Osteoblast (primary cell): ENCODE measurements around the gene TMEM181. TPM values are rescaled to one million over a fixed set of nuclear protein-coding genes. Genes with fewer than 3 reads are reported as not detected.

Experiments used
- DNase-seq: peaks from one replicate; pipeline ENCODE4 v3.0.0; 2011; ENCODE audit warnings: low spot score, mixed read lengths; ENCODE audit not compliant: insufficient read length; ENCODE audit errors: missing footprints
- H2AFZ ChIP-seq: 2 replicates; pipeline ENCODE4 v1.6.0; 2011; ENCODE audit warnings: mild to moderate bottlenecking, low read length
- H3K27ac ChIP-seq: 2 replicates; pipeline ENCODE4 v1.5.1; 2011; ENCODE audit warnings: mild to moderate bottlenecking, low read depth, low read length, moderate library complexity
- H3K27me3 ChIP-seq: 2 replicates; pipeline ENCODE4 v1.6.0; 2012; ENCODE audit warnings: mild to moderate bottlenecking, control low read depth, inconsistent platforms, low read length, moderate library complexity; ENCODE audit not compliant: insufficient read depth
- H3K36me3 ChIP-seq: 2 replicates; pipeline ENCODE4 v1.5.1; 2011; ENCODE audit warnings: mild to moderate bottlenecking, low read length, control low read depth, moderate library complexity; ENCODE audit not compliant: insufficient read depth
- H3K4me1 ChIP-seq: 2 replicates; pipeline ENCODE4 v1.5.1; 2011; ENCODE audit warnings: mild to moderate bottlenecking, low read length, control low read depth, moderate library complexity; ENCODE audit not compliant: insufficient read depth
- H3K4me2 ChIP-seq: 2 replicates; pipeline ENCODE4 v1.6.0; 2011; ENCODE audit warnings: mild to moderate bottlenecking, low read length; ENCODE audit not compliant: insufficient read depth
- H3K4me3 ChIP-seq: fragments of 200-600 bp; sonication (generic); 3 replicates; pipeline ENCODE4 v1.5.1; 2012; ENCODE audit warnings: mild to moderate bottlenecking, low read length, inconsistent platforms; ENCODE audit not compliant: insufficient read depth
- H3K79me2 ChIP-seq: 2 replicates; pipeline ENCODE4 v1.6.0; 2012; ENCODE audit warnings: mild to moderate bottlenecking, low read length, control low read depth, inconsistent platforms; ENCODE audit not compliant: insufficient read depth
- H3K9me3 ChIP-seq: 2 replicates; pipeline ENCODE4 v1.5.1; 2011; ENCODE audit warnings: low read depth, low read length, control low read depth
- H4K20me1 ChIP-seq: 2 replicates; pipeline ENCODE4 v1.6.0; 2012; ENCODE audit warnings: mild to moderate bottlenecking, low read length, control low read depth; ENCODE audit not compliant: insufficient read depth
- total RNA-seq: library from RNA; depleted of rRNA; stranded (reverse); fragments of >200 nt; gene quantifications from 2 replicates; pipeline ENCODE4 v1.2.3, GENCODE V29; 2012
- TF ChIP-seq, protein P1 (sequence below): IDR thresholded peaks from 2 replicates; pipeline ENCODE4 v1.5.1; 2011; ENCODE audit warnings: mild to moderate bottlenecking, low read depth, low read length, moderate library complexity; ENCODE audit errors: extremely low read depth

Gene TMEM181
- total RNA-seq, 1 donor: 43.8 TPM

GRCh38 chr6:158624684-158625682 is 65.1 kb downstream of the TMEM181 start:
- Histone ChIP-seq H3K27ac (no peak overlapping the region), H2AFZ (no peak overlapping the region), H3K27me3 (no peaks in the 10 kb centered on the region), H3K4me2 (no peak overlapping the region), H4K20me1 (peaks cover 4% of the 10 kb centered on the region), H3K9me3 (no peaks in the 10 kb centered on the region), H3K79me2 (peaks cover 17% of the 10 kb centered on the region), H3K4me1 (peaks cover 4% of the 10 kb centered on the region), H3K4me3 (no peak overlapping the region), H3K36me3 (peaks cover 62% of the 10 kb centered on the region)
- TF ChIP-seq, protein P1, sequence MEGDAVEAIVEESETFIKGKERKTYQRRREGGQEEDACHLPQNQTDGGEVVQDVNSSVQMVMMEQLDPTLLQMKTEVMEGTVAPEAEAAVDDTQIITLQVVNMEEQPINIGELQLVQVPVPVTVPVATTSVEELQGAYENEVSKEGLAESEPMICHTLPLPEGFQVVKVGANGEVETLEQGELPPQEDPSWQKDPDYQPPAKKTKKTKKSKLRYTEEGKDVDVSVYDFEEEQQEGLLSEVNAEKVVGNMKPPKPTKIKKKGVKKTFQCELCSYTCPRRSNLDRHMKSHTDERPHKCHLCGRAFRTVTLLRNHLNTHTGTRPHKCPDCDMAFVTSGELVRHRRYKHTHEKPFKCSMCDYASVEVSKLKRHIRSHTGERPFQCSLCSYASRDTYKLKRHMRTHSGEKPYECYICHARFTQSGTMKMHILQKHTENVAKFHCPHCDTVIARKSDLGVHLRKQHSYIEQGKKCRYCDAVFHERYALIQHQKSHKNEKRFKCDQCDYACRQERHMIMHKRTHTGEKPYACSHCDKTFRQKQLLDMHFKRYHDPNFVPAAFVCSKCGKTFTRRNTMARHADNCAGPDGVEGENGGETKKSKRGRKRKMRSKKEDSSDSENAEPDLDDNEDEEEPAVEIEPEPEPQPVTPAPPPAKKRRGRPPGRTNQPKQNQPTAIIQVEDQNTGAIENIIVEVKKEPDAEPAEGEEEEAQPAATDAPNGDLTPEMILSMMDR: no peak
- DNase-seq: peak; percentile 62

- Histone ChIP-seq H3K27ac (no peak overlapping the region), H4K20me1 (peaks cover 4% of the 10 kb centered on the region), H3K79me2 (peaks cover 17% of the 10 kb centered on the region), H3K4me2 (no peak overlapping the region), H3K4me1 (peaks cover 9% of the 10 kb centered on the region), H2AFZ (no peak overlapping the region), H3K9me3 (no peaks in the 10 kb centered on the region), H3K36me3 (peaks cover 54% of the 10 kb centered on the region), H3K27me3 (no peaks in the 10 kb centered on the region), H3K4me3 (no peak overlapping the region)
- peak; percentile 79 for DNase-seq
- TF ChIP-seq, protein P1: no peak
These were observed 66.0 kb downstream of the TMEM181 start for GRCh38 chr6:158625881-158626305.

- TF ChIP-seq, protein P1: no peak
- H3K9me3 ChIP-seq: no peaks in the 10 kb centered on the region
- peaks cover 4% of the 10 kb centered on the region for H4K20me1 ChIP-seq
- H3K36me3 ChIP-seq: peaks cover 51% of the 10 kb centered on the region
- no peaks in the 10 kb centered on the region for H3K27me3 ChIP-seq
- DNase-seq: peak; percentile 75
- peaks cover 15% of the 10 kb centered on the region for H3K4me1 ChIP-seq
- no peak overlapping the region for H3K4me3 ChIP-seq
- no peak overlapping the region for H3K27ac ChIP-seq
- no peak overlapping the region for H3K4me2 ChIP-seq
- H3K79me2 ChIP-seq: peaks cover 17% of the 10 kb centered on the region
- no peak overlapping the region for H2AFZ ChIP-seq
These were observed 66.7 kb downstream of the TMEM181 start for GRCh38 chr6:158626360-158627167.
